H9 (cell line): ENCODE results near the gene ARPC1A. TPM values are rescaled to one million over a fixed set of nuclear protein-coding genes. Genes with fewer than 3 reads are reported as not detected.

ENCODE experiments used
- DNase-seq: peaks from one replicate; pipeline ENCODE4 v3.0.0-alpha.2; 2017
- H2AFZ ChIP-seq: one replicate; pipeline ENCODE4 v1.6.1; 2013; ENCODE audit warnings: mild to moderate bottlenecking, low read length, control low read depth, moderate library complexity
- H2AK5ac ChIP-seq: 2 replicates; pipeline ENCODE4 v1.6.1; 2013; ENCODE audit warnings: low read length, control low read depth, mixed read lengths; ENCODE audit not compliant: insufficient read length
- H2BK120ac ChIP-seq: one replicate; pipeline ENCODE4 v1.6.1; 2013; ENCODE audit warnings: low read depth, mild to moderate bottlenecking, low read length, control low read depth, inconsistent platforms; ENCODE audit not compliant: poor library complexity, severe bottlenecking
- H2BK12ac ChIP-seq: 2 replicates; pipeline ENCODE4 v1.6.1; 2013; ENCODE audit warnings: low read length, control low read depth, mixed read lengths, low read depth; ENCODE audit not compliant: insufficient read length
- H2BK15ac ChIP-seq: 2 replicates; pipeline ENCODE4 v1.6.1; 2013; ENCODE audit warnings: low read depth, low read length, control low read depth
- H2BK20ac ChIP-seq: one replicate; pipeline ENCODE4 v1.6.1; 2013; ENCODE audit warnings: low read depth, mild to moderate bottlenecking, low read length, control low read depth, inconsistent platforms; ENCODE audit not compliant: poor library complexity, severe bottlenecking
- H2BK5ac ChIP-seq: 2 replicates; pipeline ENCODE4 v1.6.1; 2013; ENCODE audit warnings: low read length, control low read depth, mixed read lengths; ENCODE audit not compliant: insufficient read length
- H3K14ac ChIP-seq: 2 replicates; pipeline ENCODE4 v1.6.1; 2013; ENCODE audit warnings: low read length, control low read depth; ENCODE audit not compliant: insufficient read depth
- H3K18ac ChIP-seq: 2 replicates; pipeline ENCODE4 v1.6.1; 2013; ENCODE audit warnings: low read depth, mild to moderate bottlenecking, mixed read lengths, low read length, control low read depth; ENCODE audit not compliant: insufficient read length
- H3K23ac ChIP-seq: 2 replicates; pipeline ENCODE4 v1.6.1; 2013; ENCODE audit warnings: low read length, control low read depth, mixed read lengths, low read depth; ENCODE audit not compliant: insufficient read length
- H3K23me2 ChIP-seq: 2 replicates; pipeline ENCODE4 v1.6.1; 2013; ENCODE audit warnings: low read depth, mild to moderate bottlenecking, mixed read lengths, low read length, control low read depth; ENCODE audit not compliant: insufficient read length, poor library complexity, severe bottlenecking
- H3K27ac ChIP-seq: 2 replicates; pipeline ENCODE4 v1.5.1; 2013; ENCODE audit warnings: low read length, control low read depth, mixed read lengths, low read depth; ENCODE audit not compliant: insufficient read length
- H3K27me3 ChIP-seq: 2 replicates; pipeline ENCODE4 v1.6.1; 2013; ENCODE audit warnings: low read length, control low read depth, inconsistent platforms; ENCODE audit not compliant: insufficient read depth
- H3K4ac ChIP-seq: 2 replicates; pipeline ENCODE4 v1.6.1; 2013; ENCODE audit warnings: low read depth, mild to moderate bottlenecking, control low read depth, inconsistent platforms, low read length, moderate library complexity
- H3K4me1 ChIP-seq: 2 replicates; pipeline ENCODE4 v1.6.1; 2013; ENCODE audit warnings: low read length, control low read depth, inconsistent platforms; ENCODE audit not compliant: insufficient read depth
- H3K4me2 ChIP-seq: 2 replicates; pipeline ENCODE4 v1.6.1; 2013; ENCODE audit warnings: low read length, control low read depth, mixed read lengths; ENCODE audit not compliant: insufficient read length, insufficient read depth
- H3K56ac ChIP-seq: 2 replicates; pipeline ENCODE4 v1.6.1; 2013; ENCODE audit warnings: low read depth, mild to moderate bottlenecking, mixed read lengths, low read length, control low read depth; ENCODE audit not compliant: insufficient read length
- H3K79me1 ChIP-seq: 2 replicates; pipeline ENCODE4 v1.6.1; 2013; ENCODE audit warnings: low read depth, mild to moderate bottlenecking, moderate library complexity, low read length, control low read depth, inconsistent platforms; ENCODE audit not compliant: insufficient read depth, poor library complexity, severe bottlenecking
- H3K79me2 ChIP-seq: 2 replicates; pipeline ENCODE4 v1.6.1; 2013; ENCODE audit warnings: low read length, control low read depth, inconsistent platforms; ENCODE audit not compliant: insufficient read depth
- H3K9ac ChIP-seq: 2 replicates; pipeline ENCODE4 v1.6.1; 2013; ENCODE audit warnings: low read length, control low read depth, mixed read lengths; ENCODE audit not compliant: insufficient read length; ENCODE audit errors: extremely low read depth
- H3K9me3 ChIP-seq: one replicate; pipeline ENCODE4 v1.6.1; 2013; ENCODE audit warnings: low read depth, low read length, inconsistent platforms; ENCODE audit not compliant: control insufficient read depth
- H3T11ph ChIP-seq: one replicate; pipeline ENCODE4 v1.6.1; 2013; ENCODE audit warnings: mild to moderate bottlenecking, low read length, control low read depth, inconsistent platforms
- H4K20me1 ChIP-seq: one replicate; pipeline ENCODE4 v1.6.1; 2013; ENCODE audit not compliant: control insufficient read depth, insufficient read length, insufficient read depth
- H4K5ac ChIP-seq: 2 replicates; pipeline ENCODE4 v1.6.1; 2013; ENCODE audit warnings: low read depth, mild to moderate bottlenecking, mixed read lengths, low read length, control low read depth; ENCODE audit not compliant: insufficient read length
- H4K8ac ChIP-seq: replicated peaks from 2 replicates; pipeline ENCODE4 v1.6.1; 2013; ENCODE audit warnings: low read length, control low read depth, mixed read lengths, low read depth; ENCODE audit not compliant: insufficient read length
- H4K91ac ChIP-seq: 2 replicates; pipeline ENCODE4 v1.6.1; 2013; ENCODE audit warnings: low read depth, mild to moderate bottlenecking, moderate library complexity, mixed read lengths, low read length, control low read depth; ENCODE audit not compliant: insufficient read length
- H3K27ac Mint-ChIP-seq, 3 experiments: 2 replicates in 2 of 3; 3 replicates in 1 of 3; pipeline ENCODE4 v1.8.0; 2020 to 2021; ENCODE audit warnings: mixed read lengths in 3 of 3, mild to moderate bottlenecking in 1 of 3, moderate library complexity in 1 of 3
- H3K27me3 Mint-ChIP-seq: 2 replicates; pipeline ENCODE4 v1.8.0; 2021; ENCODE audit warnings: low read depth, mild to moderate bottlenecking, moderate library complexity, mixed read lengths
- H3K36me3 Mint-ChIP-seq, 3 experiments: 2 replicates in 2 of 3; 3 replicates in 1 of 3; pipeline ENCODE4 v1.8.0; 2020 to 2021; ENCODE audit warnings: low read depth in 3 of 3, mixed read lengths in 3 of 3; ENCODE audit not compliant: insufficient read depth in 1 of 3
- H3K4me1 Mint-ChIP-seq, 2 experiments: 2 replicates each; pipeline ENCODE4 v1.8.0; 2020; ENCODE audit warnings: mixed read lengths in 2 of 2
- H3K4me3 Mint-ChIP-seq, 2 experiments: 2 replicates in 1 of 2; 3 replicates in 1 of 2; pipeline ENCODE4 v1.8.0; 2020 to 2021; ENCODE audit warnings: mild to moderate bottlenecking in 2 of 2, mixed read lengths in 2 of 2, moderate library complexity in 1 of 2
- H3K9me3 Mint-ChIP-seq, 2 experiments: 2 replicates in 1 of 2; 3 replicates in 1 of 2; pipeline ENCODE4 v1.8.0; 2020; ENCODE audit warnings: mild to moderate bottlenecking in 2 of 2, mixed read lengths in 2 of 2, moderate library complexity in 1 of 2
- CTCF ChIP-seq: fragments of 200-600 bp; sonication (generic); conservative IDR thresholded peaks from 3 replicates; pipeline ENCODE4 v1.8.0; 2021; ENCODE audit warnings: antibody characterized with exemption, mild to moderate bottlenecking
- WGBS: extraction: QIAGEN DNeasy Blood & Tissue Kit; methylation state at CpG from one replicate; pipeline ENCODE4 v1.1.7; 2013; ENCODE audit warnings: missing lambda C conversion rate, low lambda C conversion rate, mixed read lengths; ENCODE audit not compliant: insufficient read length; ENCODE audit errors: extremely low coverage; 5-methylcytosine and 5-hydroxymethylcytosine counted together
- total RNA-seq: library from RNA; stranded (reverse); gene quantifications from 2 replicates; pipeline ENCODE4 v1.2.1, GENCODE V29; 2021

ARPC1A gene
- total RNA-seq, 1 experiment from 2014 or later, result 169 TPM

GRCh38 chr7:99406557-99406956 is 80.9 kb downstream of the ARPC1A start:
- Histone ChIP-seq H2BK12ac (no peak overlapping the region), H3K18ac (no peak overlapping the region), H3K4ac (no peak overlapping the region), H3K56ac (no peak overlapping the region), H3K27ac (no peak overlapping the region), H2AFZ (no peak overlapping the region), H3K79me2 (peaks cover 36% of the 10 kb centered on the region), H4K20me1 (no peaks in the 10 kb centered on the region), H2BK120ac (no peak overlapping the region), H2BK15ac (no peak overlapping the region), H3K4me2 (no peak overlapping the region), H3K79me1 (peaks cover 12% of the 10 kb centered on the region), H3K27me3 (no peaks in the 10 kb centered on the region), H2BK20ac (no peak overlapping the region), H3K14ac (no peak overlapping the region), H3K9ac (no peak overlapping the region), H3T11ph (no peak overlapping the region), H4K8ac (no peak overlapping the region), H3K23ac (no peak overlapping the region), H4K91ac (no peak overlapping the region), H3K9me3 (no peaks in the 10 kb centered on the region), H4K5ac (no peak overlapping the region), H2AK5ac (no peak overlapping the region), H3K23me2 (peaks cover 16% of the 10 kb centered on the region), H2BK5ac (no peak overlapping the region), H3K4me1 (no peaks in the 10 kb centered on the region)
- DNase-seq, result no peak
- peaks cover 19 to 23% of the 10 kb centered on the region in 2 experiments for H3K4me1 Mint-ChIP-seq
- no CpG with 5 or more reads among the region's 1 CpG for WGBS
- no peak for TF ChIP-seq CTCF
- peaks cover 27 to 58% (median 51%) of the 10 kb centered on the region in 3 experiments for H3K36me3 Mint-ChIP-seq
- peak overlapping the region; percentile 95 to 96 for H3K4me3 Mint-ChIP-seq
- H3K9me3 Mint-ChIP-seq, result no peaks in the 10 kb centered on the region
- H3K27me3 Mint-ChIP-seq, result no peaks in the 10 kb centered on the region
- peak overlapping the region in 2 of 3 experiments; percentile 40; a peak in 2 of 7 replicates for H3K27ac Mint-ChIP-seq
